ENCODE results near the gene KRTAP19-1. TPM values are rescaled to one million over a fixed set of nuclear protein-coding genes. Genes with fewer than 3 reads are reported as not detected.

KRTAP19-1 gene
- total and polyA plus RNA-seq, 4 donors = not detected

DNA sequence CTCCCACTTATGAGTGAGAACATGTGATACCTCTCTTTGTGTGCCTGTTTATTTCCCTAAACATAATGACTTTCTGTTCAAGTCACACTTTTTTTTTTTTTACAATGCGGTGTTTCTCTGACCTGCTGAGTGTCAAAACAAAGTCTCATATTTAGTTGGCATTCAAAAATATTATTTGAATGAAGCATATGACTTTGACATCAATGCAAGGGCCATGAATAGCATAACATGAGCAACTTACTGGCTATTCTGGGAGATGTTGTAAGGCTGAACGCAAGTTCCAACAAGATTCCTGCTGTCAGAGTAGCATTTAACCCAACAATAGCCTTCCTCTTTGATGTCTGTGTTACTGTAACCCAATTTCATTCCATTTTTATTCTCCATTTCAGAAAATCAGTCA lies 2.0 kb upstream of the KRTAP19-1 start:
- no peak for ATAC-seq (ENCODE audit: low FRiP score)
- no peak overlapping the region for H3K27ac ChIP-seq (ENCODE audit: low read depth in 1 of 2, low read length in 2 of 2)
- no peak for DNase-seq
- H3K4me1 ChIP-seq (ENCODE audit: control insufficient read depth in 1 of 2, insufficient read depth in 2 of 2, low read length in 2 of 2) = no peaks in the 10 kb centered on the region
- WGBS, 2 donors = 17 to 19% methylated on average over 2 of the region's 2 CpGs
- H3K27me3 ChIP-seq (ENCODE audit: control insufficient read depth in 1 of 2, insufficient read depth in 2 of 2, low read length in 1 of 2) = no peaks in the 10 kb centered on the region
- peaks cover 3% of the 10 kb centered on the region for H3K9me3 ChIP-seq (ENCODE audit: control insufficient read depth, low read length)
- no peak overlapping the region for H3K4me3 ChIP-seq (ENCODE audit: low read length in 2 of 2)
- no peaks in the 10 kb centered on the region for H3K36me3 ChIP-seq (ENCODE audit: control insufficient read depth in 1 of 2, insufficient read depth in 2 of 2, low read length in 1 of 2)
- intact Hi-C loops (cut with DNase I) = no loop called here

DNA sequence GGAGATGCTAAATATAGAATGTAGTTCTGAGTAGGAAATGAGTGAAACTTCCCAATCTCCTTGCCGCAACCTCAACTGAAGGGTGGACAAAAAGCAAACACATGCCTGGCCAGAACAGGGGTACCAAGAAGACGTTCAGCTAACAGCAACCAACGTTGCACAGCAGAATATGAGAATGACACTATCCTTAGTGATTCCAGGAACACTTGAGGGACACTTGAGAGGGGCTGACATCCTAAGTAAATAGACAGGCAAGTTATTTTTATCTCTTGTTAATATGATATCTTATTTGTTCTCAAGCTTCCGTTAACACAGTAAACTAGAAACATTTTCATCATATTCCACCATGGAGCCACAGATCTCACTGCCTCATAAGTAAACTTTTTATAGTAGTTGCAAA lies 908 bp downstream of the KRTAP19-1 start:
- no peak for ATAC-seq (ENCODE audit: low FRiP score)
- Histone ChIP-seq H3K9me3 (ENCODE audit: control insufficient read depth, low read length) (no peaks in the 10 kb centered on the region), H3K27ac (ENCODE audit: low read depth in 1 of 2, low read length in 2 of 2) (no peak overlapping the region), H3K4me3 (ENCODE audit: low read length in 2 of 2) (no peak overlapping the region), H3K27me3 (ENCODE audit: control insufficient read depth in 1 of 2, insufficient read depth in 2 of 2, low read length in 1 of 2) (no peaks in the 10 kb centered on the region), H3K4me1 (ENCODE audit: control insufficient read depth in 1 of 2, insufficient read depth in 2 of 2, low read length in 2 of 2) (no peaks in the 10 kb centered on the region), H3K36me3 (ENCODE audit: control insufficient read depth in 1 of 2, insufficient read depth in 2 of 2, low read length in 1 of 2) (no peaks in the 10 kb centered on the region)
- intact Hi-C loops (cut with DNase I) = no loop called here
- 19 to 29% methylated on average over 4 of the region's 4 CpGs for WGBS, 2 donors
- no peak for DNase-seq

- Histone ChIP-seq H3K4me3 (ENCODE audit: low read length in 2 of 2) (no peak overlapping the region), H3K4me1 (ENCODE audit: control insufficient read depth in 1 of 2, insufficient read depth in 2 of 2, low read length in 2 of 2) (no peaks in the 10 kb centered on the region), H3K27ac (ENCODE audit: low read depth in 1 of 2, low read length in 2 of 2) (no peak overlapping the region), H3K27me3 (ENCODE audit: control insufficient read depth in 1 of 2, insufficient read depth in 2 of 2, low read length in 1 of 2) (no peaks in the 10 kb centered on the region), H3K9me3 (ENCODE audit: control insufficient read depth, low read length) (no peaks in the 10 kb centered on the region), H3K36me3 (ENCODE audit: control insufficient read depth in 1 of 2, insufficient read depth in 2 of 2, low read length in 1 of 2) (no peaks in the 10 kb centered on the region)
- ATAC-seq (ENCODE audit: low FRiP score) = no peak
- no peak for DNase-seq
- 16 to 19% methylated on average over 3 of the region's 3 CpGs for WGBS, 2 donors
- intact Hi-C loops (cut with DNase I) = no loop called here
Observed at GRCh38 chr21:30478004-30478403, 2.2 kb downstream of the KRTAP19-1 start.

GRCh38 chr21:30468900-30469714 lies 11.1 kb downstream of the KRTAP19-1 start:
- H3K27me3 ChIP-seq (ENCODE audit: control insufficient read depth in 1 of 2, insufficient read depth in 2 of 2, low read length in 1 of 2) = no peaks in the 10 kb centered on the region
- intact Hi-C loops (cut with DNase I) = no loop called here
- H3K4me1 ChIP-seq (ENCODE audit: control insufficient read depth in 1 of 2, insufficient read depth in 2 of 2, low read length in 2 of 2) = no peaks in the 10 kb centered on the region
- no peaks in the 10 kb centered on the region for H3K36me3 ChIP-seq (ENCODE audit: control insufficient read depth in 1 of 2, insufficient read depth in 2 of 2, low read length in 1 of 2)
- H3K9me3 ChIP-seq (ENCODE audit: control insufficient read depth, low read length) = no peaks in the 10 kb centered on the region
- DNase-seq = no peak
- 80 to 83% methylated on average over 6 of the region's 6 CpGs for WGBS, 2 donors
- no peak overlapping the region for H3K4me3 ChIP-seq (ENCODE audit: low read length in 2 of 2)
- H3K27ac ChIP-seq (ENCODE audit: low read depth in 1 of 2, low read length in 2 of 2) = no peak overlapping the region
- ATAC-seq (ENCODE audit: low FRiP score) = no peak

- 68 to 88% methylated on average over 3 of the region's 3 CpGs for WGBS, 2 donors
Observed at GRCh38 chr21:30463713-30464112, 16.5 kb downstream of the KRTAP19-1 start.

DNA sequence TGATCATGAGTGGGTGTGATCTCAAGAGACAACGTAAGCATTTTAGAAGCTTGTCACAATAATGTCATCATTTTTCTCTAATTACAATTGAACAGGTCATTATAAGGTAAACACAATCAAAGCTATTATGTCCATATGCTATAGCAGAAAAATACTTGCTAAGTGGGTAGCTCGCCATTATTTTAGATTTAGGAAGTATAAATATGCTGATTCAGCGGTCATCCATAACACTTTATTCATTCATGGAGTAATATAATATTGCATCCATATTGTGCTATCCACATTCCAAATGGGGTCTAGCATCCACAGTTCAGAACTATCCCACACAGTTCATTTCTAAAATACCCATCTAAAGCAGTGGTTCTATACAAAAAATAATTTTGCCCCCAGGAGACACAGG lies 31.7 kb downstream of the KRTAP19-1 start:
- ATAC-seq (ENCODE audit: low FRiP score) (no peak), DNase-seq (no peak)
- intact Hi-C loops (cut with DNase I) = no loop called here
- H3K4me1 ChIP-seq (ENCODE audit: control insufficient read depth in 1 of 2, insufficient read depth in 2 of 2, low read length in 2 of 2) = no peaks in the 10 kb centered on the region
- H3K27me3 ChIP-seq (ENCODE audit: control insufficient read depth in 1 of 2, insufficient read depth in 2 of 2, low read length in 1 of 2) = no peaks in the 10 kb centered on the region
- no peaks in the 10 kb centered on the region for H3K36me3 ChIP-seq (ENCODE audit: control insufficient read depth in 1 of 2, insufficient read depth in 2 of 2, low read length in 1 of 2)
- WGBS, 2 donors = 96 to 99% methylated on average over 3 of the region's 3 CpGs
- no peak overlapping the region for H3K4me3 ChIP-seq (ENCODE audit: low read length in 2 of 2)
- no peak overlapping the region for H3K27ac ChIP-seq (ENCODE audit: low read depth in 1 of 2, low read length in 2 of 2)
- no peaks in the 10 kb centered on the region for H3K9me3 ChIP-seq (ENCODE audit: control insufficient read depth, low read length)

More at GRCh38 chr21:30463713-30464112, 16.5 kb downstream of the KRTAP19-1 start:
- no peak overlapping the region for H3K27ac ChIP-seq (ENCODE audit: low read depth in 1 of 2, low read length in 2 of 2)
- H3K4me3 ChIP-seq (ENCODE audit: low read length in 2 of 2) = no peak overlapping the region
- H3K27me3 ChIP-seq (ENCODE audit: control insufficient read depth in 1 of 2, insufficient read depth in 2 of 2, low read length in 1 of 2) = no peaks in the 10 kb centered on the region
- ATAC-seq (ENCODE audit: low FRiP score) = no peak
- H3K9me3 ChIP-seq (ENCODE audit: control insufficient read depth, low read length) = no peaks in the 10 kb centered on the region
- DNase-seq = no peak
- intact Hi-C loops (cut with DNase I) = no loop called here
- H3K4me1 ChIP-seq (ENCODE audit: control insufficient read depth in 1 of 2, insufficient read depth in 2 of 2, low read length in 2 of 2) = no peaks in the 10 kb centered on the region
- H3K36me3 ChIP-seq (ENCODE audit: control insufficient read depth in 1 of 2, insufficient read depth in 2 of 2, low read length in 1 of 2) = no peaks in the 10 kb centered on the region

GRCh38 chr21:30447056-30447455 lies 33.1 kb downstream of the KRTAP19-1 start:
- intact Hi-C loops (cut with DNase I) = no loop called here
- Histone ChIP-seq H3K4me3 (ENCODE audit: low read length in 2 of 2) (no peak overlapping the region), H3K36me3 (ENCODE audit: control insufficient read depth in 1 of 2, insufficient read depth in 2 of 2, low read length in 1 of 2) (no peaks in the 10 kb centered on the region), H3K27me3 (ENCODE audit: control insufficient read depth in 1 of 2, insufficient read depth in 2 of 2, low read length in 1 of 2) (no peaks in the 10 kb centered on the region), H3K27ac (ENCODE audit: low read depth in 1 of 2, low read length in 2 of 2) (no peak overlapping the region), H3K9me3 (ENCODE audit: control insufficient read depth, low read length) (no peaks in the 10 kb centered on the region), H3K4me1 (ENCODE audit: control insufficient read depth in 1 of 2, insufficient read depth in 2 of 2, low read length in 2 of 2) (no peaks in the 10 kb centered on the region)
- ATAC-seq (ENCODE audit: low FRiP score) = no peak
- no peak for DNase-seq
- 48 to 50% methylated on average over 4 of the region's 4 CpGs for WGBS, 2 donors

DNA sequence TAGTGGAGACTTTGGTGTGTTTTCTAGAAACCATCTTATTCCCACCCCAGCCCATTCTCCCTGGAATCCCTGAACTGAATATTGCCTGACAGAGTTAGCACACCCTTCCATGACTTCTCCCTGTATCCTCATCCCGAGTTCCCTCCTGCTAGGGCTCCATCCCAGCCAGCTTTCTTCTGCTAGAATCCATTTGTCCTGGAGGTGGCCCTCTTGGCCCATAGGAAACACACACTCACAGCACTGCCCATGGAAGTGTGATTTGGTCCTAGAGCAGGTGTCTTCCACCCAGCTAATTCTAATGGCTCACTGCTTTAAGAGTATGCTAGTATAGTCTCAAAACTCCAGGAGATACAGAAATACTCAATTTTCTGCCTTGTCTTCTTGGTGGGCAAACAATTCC lies 36.0 kb downstream of the KRTAP19-1 start:
- 57 to 60% methylated on average over 1 of the region's 1 CpG for WGBS, 2 donors
- intact Hi-C loops (cut with DNase I) = no loop called here
- ATAC-seq (ENCODE audit: low FRiP score) = no peak

GRCh38 chr21:30443226-30443625 lies 36.9 kb downstream of the KRTAP19-1 start:
- H3K4me1 ChIP-seq (ENCODE audit: control insufficient read depth in 1 of 2, insufficient read depth in 2 of 2, low read length in 2 of 2) = no peaks in the 10 kb centered on the region
- H3K27ac ChIP-seq (ENCODE audit: low read depth in 1 of 2, low read length in 2 of 2) = no peak overlapping the region
- DNase-seq (no peak), ATAC-seq (ENCODE audit: low FRiP score) (no peak)
- no peak overlapping the region for H3K4me3 ChIP-seq (ENCODE audit: low read length in 2 of 2)
- H3K27me3 ChIP-seq (ENCODE audit: control insufficient read depth in 1 of 2, insufficient read depth in 2 of 2, low read length in 1 of 2) = no peaks in the 10 kb centered on the region
- no peaks in the 10 kb centered on the region for H3K9me3 ChIP-seq (ENCODE audit: control insufficient read depth, low read length)
- no peaks in the 10 kb centered on the region for H3K36me3 ChIP-seq (ENCODE audit: control insufficient read depth in 1 of 2, insufficient read depth in 2 of 2, low read length in 1 of 2)
- intact Hi-C loops (cut with DNase I) = no loop called here

More for the DNA sequence above, 36.0 kb downstream of the KRTAP19-1 start:
- no peaks in the 10 kb centered on the region for H3K27me3 ChIP-seq (ENCODE audit: control insufficient read depth in 1 of 2, insufficient read depth in 2 of 2, low read length in 1 of 2)
- no peaks in the 10 kb centered on the region for H3K36me3 ChIP-seq (ENCODE audit: control insufficient read depth in 1 of 2, insufficient read depth in 2 of 2, low read length in 1 of 2)
- no peaks in the 10 kb centered on the region for H3K4me1 ChIP-seq (ENCODE audit: control insufficient read depth in 1 of 2, insufficient read depth in 2 of 2, low read length in 2 of 2)
- H3K4me3 ChIP-seq (ENCODE audit: low read length in 2 of 2) = no peak overlapping the region
- H3K9me3 ChIP-seq (ENCODE audit: control insufficient read depth, low read length) = no peaks in the 10 kb centered on the region
- no peak for DNase-seq
- H3K27ac ChIP-seq (ENCODE audit: low read depth in 1 of 2, low read length in 2 of 2) = no peak overlapping the region
